Measurements from ENCODE around the gene RPSA.

The RPSA gene

DNA sequence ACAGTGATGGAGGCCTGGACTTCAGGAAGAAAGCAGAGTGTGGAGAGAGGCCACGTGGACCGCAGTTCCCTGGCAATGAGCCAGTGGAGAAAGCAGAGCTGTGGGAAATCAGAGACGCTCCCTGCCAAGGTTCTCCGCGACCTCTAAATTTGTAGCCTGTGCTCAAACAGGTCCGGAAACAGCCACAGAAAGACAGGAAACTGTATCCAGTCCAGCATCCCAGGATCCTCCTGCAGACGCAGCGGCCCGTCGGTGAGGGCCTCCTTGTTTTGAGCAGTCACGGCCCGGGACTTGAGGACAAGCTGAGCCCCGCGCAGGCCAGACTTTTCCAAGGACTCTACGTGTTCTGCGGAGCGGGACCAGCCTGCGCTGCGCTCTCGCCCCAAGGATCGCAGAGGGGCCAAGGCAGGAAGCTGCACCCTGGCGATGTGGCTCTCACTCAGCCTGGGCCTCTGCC lies 22.3 kb downstream of the RPSA start:
- no peak for ATAC-seq
- TF ChIP-seq, protein P1, sequence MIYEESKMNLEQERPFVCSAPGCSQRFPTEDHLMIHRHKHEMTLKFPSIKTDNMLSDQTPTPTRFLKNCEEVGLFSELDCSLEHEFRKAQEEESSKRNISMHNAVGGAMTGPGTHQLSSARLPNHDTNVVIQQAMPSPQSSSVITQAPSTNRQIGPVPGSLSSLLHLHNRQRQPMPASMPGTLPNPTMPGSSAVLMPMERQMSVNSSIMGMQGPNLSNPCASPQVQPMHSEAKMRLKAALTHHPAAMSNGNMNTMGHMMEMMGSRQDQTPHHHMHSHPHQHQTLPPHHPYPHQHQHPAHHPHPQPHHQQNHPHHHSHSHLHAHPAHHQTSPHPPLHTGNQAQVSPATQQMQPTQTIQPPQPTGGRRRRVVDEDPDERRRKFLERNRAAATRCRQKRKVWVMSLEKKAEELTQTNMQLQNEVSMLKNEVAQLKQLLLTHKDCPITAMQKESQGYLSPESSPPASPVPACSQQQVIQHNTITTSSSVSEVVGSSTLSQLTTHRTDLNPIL (CRISPR knock-in tag; IDR thresholded peaks at IDR 0.05; ENCODE audit: low read depth), result no peak
- TF ChIP-seq, protein P2, sequence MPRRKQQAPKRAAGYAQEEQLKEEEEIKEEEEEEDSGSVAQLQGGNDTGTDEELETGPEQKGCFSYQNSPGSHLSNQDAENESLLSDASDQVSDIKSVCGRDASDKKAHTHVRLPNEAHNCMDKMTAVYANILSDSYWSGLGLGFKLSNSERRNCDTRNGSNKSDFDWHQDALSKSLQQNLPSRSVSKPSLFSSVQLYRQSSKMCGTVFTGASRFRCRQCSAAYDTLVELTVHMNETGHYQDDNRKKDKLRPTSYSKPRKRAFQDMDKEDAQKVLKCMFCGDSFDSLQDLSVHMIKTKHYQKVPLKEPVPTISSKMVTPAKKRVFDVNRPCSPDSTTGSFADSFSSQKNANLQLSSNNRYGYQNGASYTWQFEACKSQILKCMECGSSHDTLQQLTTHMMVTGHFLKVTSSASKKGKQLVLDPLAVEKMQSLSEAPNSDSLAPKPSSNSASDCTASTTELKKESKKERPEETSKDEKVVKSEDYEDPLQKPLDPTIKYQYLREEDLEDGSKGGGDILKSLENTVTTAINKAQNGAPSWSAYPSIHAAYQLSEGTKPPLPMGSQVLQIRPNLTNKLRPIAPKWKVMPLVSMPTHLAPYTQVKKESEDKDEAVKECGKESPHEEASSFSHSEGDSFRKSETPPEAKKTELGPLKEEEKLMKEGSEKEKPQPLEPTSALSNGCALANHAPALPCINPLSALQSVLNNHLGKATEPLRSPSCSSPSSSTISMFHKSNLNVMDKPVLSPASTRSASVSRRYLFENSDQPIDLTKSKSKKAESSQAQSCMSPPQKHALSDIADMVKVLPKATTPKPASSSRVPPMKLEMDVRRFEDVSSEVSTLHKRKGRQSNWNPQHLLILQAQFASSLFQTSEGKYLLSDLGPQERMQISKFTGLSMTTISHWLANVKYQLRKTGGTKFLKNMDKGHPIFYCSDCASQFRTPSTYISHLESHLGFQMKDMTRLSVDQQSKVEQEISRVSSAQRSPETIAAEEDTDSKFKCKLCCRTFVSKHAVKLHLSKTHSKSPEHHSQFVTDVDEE (CRISPR knock-in tag; IDR thresholded peaks at IDR 0.05), result no peak
- TF ChIP-seq ARNTL (CRISPR knock-in tag; IDR thresholded peaks at IDR 0.05; ENCODE audit: borderline replicate concordance, low read depth) (no peak), RARB (CRISPR knock-in tag; IDR thresholded peaks at IDR 0.05) (no peak), PPARA (CRISPR knock-in tag; IDR thresholded peaks at IDR 0.05; ENCODE audit: borderline replicate concordance) (no peak), ZNF70 (CRISPR knock-in tag; IDR thresholded peaks at IDR 0.05) (no peak)
- TF ChIP-seq, protein P3, sequence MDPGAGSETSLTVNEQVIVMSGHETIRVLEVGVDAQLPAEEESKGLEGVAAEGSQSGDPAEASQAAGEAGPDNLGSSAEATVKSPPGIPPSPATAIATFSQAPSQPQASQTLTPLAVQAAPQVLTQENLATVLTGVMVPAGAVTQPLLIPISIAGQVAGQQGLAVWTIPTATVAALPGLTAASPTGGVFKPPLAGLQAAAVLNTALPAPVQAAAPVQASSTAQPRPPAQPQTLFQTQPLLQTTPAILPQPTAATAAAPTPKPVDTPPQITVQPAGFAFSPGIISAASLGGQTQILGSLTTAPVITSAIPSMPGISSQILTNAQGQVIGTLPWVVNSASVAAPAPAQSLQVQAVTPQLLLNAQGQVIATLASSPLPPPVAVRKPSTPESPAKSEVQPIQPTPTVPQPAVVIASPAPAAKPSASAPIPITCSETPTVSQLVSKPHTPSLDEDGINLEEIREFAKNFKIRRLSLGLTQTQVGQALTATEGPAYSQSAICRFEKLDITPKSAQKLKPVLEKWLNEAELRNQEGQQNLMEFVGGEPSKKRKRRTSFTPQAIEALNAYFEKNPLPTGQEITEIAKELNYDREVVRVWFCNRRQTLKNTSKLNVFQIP (CRISPR knock-in tag; IDR thresholded peaks at IDR 0.05; ENCODE audit: borderline replicate concordance, low read depth), result no peak

DNA sequence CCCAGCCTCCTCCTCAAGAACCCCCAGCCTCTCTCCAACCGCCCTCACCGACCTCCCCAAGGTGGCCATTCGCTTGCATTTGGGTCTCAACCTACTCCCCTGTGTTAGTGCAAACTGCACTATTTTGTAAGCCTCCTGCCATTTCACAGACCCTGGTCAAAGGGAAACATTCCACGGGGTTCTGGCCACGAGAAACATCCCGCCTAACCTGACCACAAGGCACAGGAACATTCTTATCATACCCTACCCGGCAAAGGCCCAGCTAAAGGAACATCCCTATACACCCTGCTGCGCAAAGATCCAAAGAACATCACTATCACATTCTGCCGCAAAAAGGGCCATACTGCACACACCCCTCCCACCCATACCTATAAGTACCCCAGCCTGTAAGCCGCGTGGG lies 22.9 kb downstream of the RPSA start:
- no peak for ATAC-seq
- TF ChIP-seq OSR1 (CRISPR knock-in tag; IDR thresholded peaks at IDR 0.05) (no peak), ZFP30 (CRISPR knock-in tag; IDR thresholded peaks at IDR 0.05) (no peak), ISL1 (CRISPR knock-in tag; IDR thresholded peaks at IDR 0.05) (no peak), BACH2 (CRISPR knock-in tag; IDR thresholded peaks at IDR 0.05; ENCODE audit: borderline replicate concordance) (no peak), TCF4 (CRISPR knock-in tag; IDR thresholded peaks at IDR 0.05; ENCODE audit: borderline replicate concordance) (no peak), ARNTL (CRISPR knock-in tag; IDR thresholded peaks at IDR 0.05; ENCODE audit: borderline replicate concordance, low read depth) (no peak), ZNF8 (CRISPR knock-in tag; IDR thresholded peaks at IDR 0.05) (no peak), SNAI2 (CRISPR knock-in tag; IDR thresholded peaks at IDR 0.05) (no peak), GLIS3 (CRISPR knock-in tag; IDR thresholded peaks at IDR 0.05) (no peak), ZFP3 (CRISPR knock-in tag; IDR thresholded peaks at IDR 0.05) (no peak), ZNF70 (CRISPR knock-in tag; IDR thresholded peaks at IDR 0.05) (no peak), PPARA (CRISPR knock-in tag; IDR thresholded peaks at IDR 0.05; ENCODE audit: borderline replicate concordance) (no peak), CSDC2 (CRISPR knock-in tag; IDR thresholded peaks at IDR 0.05) (no peak), ZNF565 (CRISPR knock-in tag; conservative IDR thresholded peaks at IDR 0.05; ENCODE audit: low read depth) (no peak)
- TF ChIP-seq, protein P4, sequence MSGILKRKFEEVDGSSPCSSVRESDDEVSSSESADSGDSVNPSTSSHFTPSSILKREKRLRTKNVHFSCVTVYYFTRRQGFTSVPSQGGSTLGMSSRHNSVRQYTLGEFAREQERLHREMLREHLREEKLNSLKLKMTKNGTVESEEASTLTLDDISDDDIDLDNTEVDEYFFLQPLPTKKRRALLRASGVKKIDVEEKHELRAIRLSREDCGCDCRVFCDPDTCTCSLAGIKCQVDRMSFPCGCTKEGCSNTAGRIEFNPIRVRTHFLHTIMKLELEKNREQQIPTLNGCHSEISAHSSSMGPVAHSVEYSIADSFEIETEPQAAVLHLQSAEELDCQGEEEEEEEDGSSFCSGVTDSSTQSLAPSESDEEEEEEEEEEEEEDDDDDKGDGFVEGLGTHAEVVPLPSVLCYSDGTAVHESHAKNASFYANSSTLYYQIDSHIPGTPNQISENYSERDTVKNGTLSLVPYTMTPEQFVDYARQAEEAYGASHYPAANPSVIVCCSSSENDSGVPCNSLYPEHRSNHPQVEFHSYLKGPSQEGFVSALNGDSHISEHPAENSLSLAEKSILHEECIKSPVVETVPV (CRISPR knock-in tag; IDR thresholded peaks at IDR 0.05), result no peak
- TF ChIP-seq, protein P2 (CRISPR knock-in tag; IDR thresholded peaks at IDR 0.05), result no peak
- TF ChIP-seq, protein P3 (CRISPR knock-in tag; IDR thresholded peaks at IDR 0.05; ENCODE audit: borderline replicate concordance, low read depth), result no peak
- TF ChIP-seq, protein P1 (CRISPR knock-in tag; IDR thresholded peaks at IDR 0.05; ENCODE audit: low read depth), result no peak
- TF ChIP-seq, protein P5, sequence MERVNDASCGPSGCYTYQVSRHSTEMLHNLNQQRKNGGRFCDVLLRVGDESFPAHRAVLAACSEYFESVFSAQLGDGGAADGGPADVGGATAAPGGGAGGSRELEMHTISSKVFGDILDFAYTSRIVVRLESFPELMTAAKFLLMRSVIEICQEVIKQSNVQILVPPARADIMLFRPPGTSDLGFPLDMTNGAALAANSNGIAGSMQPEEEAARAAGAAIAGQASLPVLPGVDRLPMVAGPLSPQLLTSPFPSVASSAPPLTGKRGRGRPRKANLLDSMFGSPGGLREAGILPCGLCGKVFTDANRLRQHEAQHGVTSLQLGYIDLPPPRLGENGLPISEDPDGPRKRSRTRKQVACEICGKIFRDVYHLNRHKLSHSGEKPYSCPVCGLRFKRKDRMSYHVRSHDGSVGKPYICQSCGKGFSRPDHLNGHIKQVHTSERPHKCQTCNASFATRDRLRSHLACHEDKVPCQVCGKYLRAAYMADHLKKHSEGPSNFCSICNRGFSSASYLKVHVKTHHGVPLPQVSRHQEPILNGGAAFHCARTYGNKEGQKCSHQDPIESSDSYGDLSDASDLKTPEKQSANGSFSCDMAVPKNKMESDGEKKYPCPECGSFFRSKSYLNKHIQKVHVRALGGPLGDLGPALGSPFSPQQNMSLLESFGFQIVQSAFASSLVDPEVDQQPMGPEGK (CRISPR knock-in tag; IDR thresholded peaks at IDR 0.05; ENCODE audit: borderline replicate concordance), result no peak

All from SK-N-SH treated with all-trans-retinoic acid at 6 μM for 48 hours (cell line).